A549 (cell line): Measurements from ENCODE around the gene GAREM1. TPM values are rescaled to one million over a fixed set of nuclear protein-coding genes. Genes with fewer than 3 reads are reported as not detected.

Experiments
- ATAC-seq, 2 experiments: fragments of 200-7000 bp in 1 of 2; fragments of >200 bp in 1 of 2; cut with Nextera tagmentation in 1 of 2; cut with Tn5 transposase in 1 of 2; 3 replicates each; pipeline versions ENCODE4 v1.8.0 to v1.9.1; 2018 to 2020; ENCODE audit warnings: mild to moderate bottlenecking in 1 of 2, moderate library complexity in 1 of 2
- CTCF ChIA-PET: fragments of 300-600 bp; sonication (Branson Sonifier 250); formaldehyde crosslinking; extraction: SDS; loops from one replicate; lab custom pipeline; 2021; ENCODE audit warnings: antibody characterized with exemption, inconsistent platforms; lab: Yijun Ruan, JAX
- POLR2A ChIA-PET: fragments of 350-600 bp; formaldehyde crosslinking; extraction: SDS; loops from one replicate; lab custom pipeline; 2021; ENCODE audit warnings: antibody characterized with exemption, inconsistent platforms; lab: Yijun Ruan, JAX
- DNase-seq, 2 experiments: peaks; one replicate each; pipeline versions ENCODE4 v3.0.0 to v3.0.0-alpha.2; 2011 to 2016; ENCODE audit warnings: low read depth in 1 of 2, low spot score in 1 of 2
- FAIRE-seq: peaks from 2 replicates; lab custom pipeline; 2011; peaks lifted over from hg19 to GRCh38; lab: Jason Lieb, UNC
- H3K27ac ChIP-seq, 2 experiments: fragments of >200 bp; sonication (Bioruptor Twin); formaldehyde crosslinking; 3 replicates each; pipeline ENCODE4 v1.5.1; 2016 to 2017
- H3K4me1 ChIP-seq: fragments of >200 bp; sonication (Bioruptor Twin); formaldehyde crosslinking; 3 replicates; pipeline ENCODE4 v1.6.1; 2016
- H3K4me2 ChIP-seq: fragments of >200 bp; sonication (Bioruptor Twin); formaldehyde crosslinking; 3 replicates; pipeline ENCODE4 v1.6.1; 2016
- H3K4me3 ChIP-seq: fragments of >200 bp; sonication (Bioruptor Twin); formaldehyde crosslinking; 3 replicates; pipeline ENCODE4 v1.5.1; 2016
- H3K9me3 ChIP-seq: fragments of >200 bp; sonication (Bioruptor Twin); formaldehyde crosslinking; 3 replicates; pipeline ENCODE4 v1.6.1; 2016
- BHLHE40 ChIP-seq: IDR thresholded peaks from 2 replicates; pipeline ENCODE4 v1.6.1; 2012; ENCODE audit warnings: low read depth, low read length, inconsistent platforms
- CBX2 ChIP-seq: fragments of 200-600 bp; sonication (generic); IDR thresholded peaks from 2 replicates; pipeline ENCODE4 v1.6.1; 2016; ENCODE audit warnings: low read depth, mild to moderate bottlenecking, borderline replicate concordance
- CHD2 ChIP-seq: fragments of 150-350 bp; IDR thresholded peaks from 2 replicates; pipeline ENCODE4 v1.6.1; 2014; ENCODE audit warnings: low read length; ENCODE audit not compliant: partially characterized antibody
- EHMT2 ChIP-seq: fragments of 200-600 bp; sonication (generic); IDR thresholded peaks from 2 replicates; pipeline ENCODE4 v1.6.1; 2016; ENCODE audit warnings: antibody characterized with exemption, low read depth, mild to moderate bottlenecking, moderate library complexity
- FOSL2 ChIP-seq, 2 experiments: fragments of 450-650 bp in 1 of 2; fragments of >200 bp in 1 of 2; sonication (Bioruptor Twin) in 1 of 2; formaldehyde crosslinking; IDR thresholded peaks; 2 replicates each; pipeline versions ENCODE4 v1.5.0 to v1.6.1; 2016 to 2020; ENCODE audit warnings: mild to moderate bottlenecking in 1 of 2, moderate library complexity in 1 of 2
- GATA3 ChIP-seq: IDR thresholded peaks from 2 replicates; pipeline ENCODE4 v1.6.1; 2012; ENCODE audit warnings: borderline replicate concordance
- HOXA7 ChIP-seq: fragments of 250-450 bp; sonication (Bioruptor Pico); IDR thresholded peaks from 2 replicates; pipeline ENCODE4 v1.5.0; 2020; ENCODE audit warnings: mild to moderate bottlenecking, moderate library complexity
- HOXB5 ChIP-seq: fragments of 250-450 bp; sonication (Bioruptor Pico); IDR thresholded peaks from 2 replicates; pipeline ENCODE4 v1.5.0; 2020; ENCODE audit warnings: mild to moderate bottlenecking, moderate library complexity
- KDM1A ChIP-seq: fragments of 200-600 bp; sonication (generic); IDR thresholded peaks from 2 replicates; pipeline ENCODE4 v1.6.1; 2016; ENCODE audit warnings: low read depth, mild to moderate bottlenecking
- KDM5A ChIP-seq: fragments of 200-600 bp; sonication (generic); IDR thresholded peaks from 2 replicates; pipeline ENCODE4 v1.6.1; 2016; ENCODE audit warnings: antibody characterized with exemption, mild to moderate bottlenecking
- MAFK ChIP-seq: fragments of 450-650 bp; IDR thresholded peaks from 2 replicates; pipeline ENCODE4 v1.6.1; 2014; ENCODE audit not compliant: partially characterized antibody
- MAX ChIP-seq: IDR thresholded peaks from 2 replicates; pipeline ENCODE4 v1.6.1; 2012
- MAZ ChIP-seq: fragments of 150-350 bp; IDR thresholded peaks from 2 replicates; pipeline ENCODE4 v1.6.1; 2014; ENCODE audit warnings: antibody characterized with exemption, low read depth, low read length, borderline replicate concordance
- POLR2A ChIP-seq: IDR thresholded peaks from 2 replicates; pipeline ENCODE4 v1.6.1; 2012; ENCODE audit warnings: mild to moderate bottlenecking, low read length
- POLR2AphosphoS2 ChIP-seq: conservative IDR thresholded peaks from 2 replicates; pipeline ENCODE4 v1.6.1; 2012; ENCODE audit warnings: low read length, improper control_type of control experiment, inconsistent platforms
- TP53 ChIP-seq: fragments of 250-450 bp; sonication (Bioruptor Pico); IDR thresholded peaks from 2 replicates; pipeline ENCODE4 v1.5.0; 2021; ENCODE audit warnings: mild to moderate bottlenecking, moderate library complexity
- ZC3H11A ChIP-seq: fragments of 450-650 bp; IDR thresholded peaks from 2 replicates; pipeline ENCODE4 v1.6.1; 2014; ENCODE audit warnings: antibody characterized with exemption, mild to moderate bottlenecking
- ZNF302 ChIP-seq: fragments of 250-450 bp; sonication (Bioruptor Pico); IDR thresholded peaks from 2 replicates; pipeline ENCODE4 v1.9.0; 2021; ENCODE audit warnings: inconsistent platforms, mild to moderate bottlenecking, moderate library complexity
- WGBS: methylation state at CpG from one replicate; pipeline ENCODE4 v1.1.6; 2017; ENCODE audit errors: missing lambda C conversion rate; 5-methylcytosine and 5-hydroxymethylcytosine counted together
- polyA plus RNA-seq, 4 experiments: library from polyadenylated mRNA; depleted of rRNA in 3 of 4; stranded (reverse); fragments of >200 nt; fragmentation: RNase III in 1 of 4; extraction: RNeasy Plus Mini Kit Qiagen cat#74134 plus additional on column Dnase treatment in 1 of 4; gene quantifications; 2 replicates in 3 of 4; 3 replicates in 1 of 4; pipeline ENCODE4 v1.2.3, GENCODE V29; 2011 to 2017
- TF ChIP-seq, protein P1 (sequence below): fragments of 250-450 bp; sonication (Bioruptor Pico); IDR thresholded peaks from 2 replicates; pipeline ENCODE4 v1.5.0; 2020; ENCODE audit warnings: low read depth, mild to moderate bottlenecking, moderate library complexity
- TF ChIP-seq, protein P2 (sequence below): fragments of >200 bp; sonication (Bioruptor Twin); formaldehyde crosslinking; IDR thresholded peaks from 3 replicates; pipeline ENCODE4 v1.5.1; 2016
- TF ChIP-seq, protein P3 (sequence below): IDR thresholded peaks from 2 replicates; pipeline ENCODE4 v1.6.1; 2012; ENCODE audit warnings: low read depth, borderline replicate concordance
- TF ChIP-seq, protein P4 (sequence below): fragments of 450-650 bp; IDR thresholded peaks from 2 replicates; pipeline ENCODE4 v1.6.1; 2014; ENCODE audit warnings: antibody characterized with exemption
- TF ChIP-seq, protein P5 (sequence below): fragments of 250-450 bp; sonication (Bioruptor Pico); IDR thresholded peaks from 2 replicates; pipeline ENCODE4 v1.5.0; 2021; ENCODE audit warnings: mild to moderate bottlenecking, moderate library complexity, borderline replicate concordance

Gene GAREM1
- polyA plus RNA-seq, 2 of the 4 experiments (the other 2 are of a cell fraction) = 1.3 to 5.0 TPM

GRCh38 chr18:32262092-32262491 lies 208.6 kb downstream of the GAREM1 start (continued):
- TF ChIP-seq CBX2 = no peak

- ChIA-PET CTCF (interaction anchor here (3.7 kb wide), 1 partner anchor 11 kb away, joined by 18 read pairs; no protein-coding TSS in a partner anchor), POLR2A (no interaction called here)
- DNase-seq (no peak), FAIRE-seq (no peak), ATAC-seq (peak; percentile 59 to 79; a peak in 4 of 6 replicates)
- no peaks in the 10 kb centered on the region for H3K9me3 ChIP-seq
- no peak overlapping the region for H3K27ac ChIP-seq
- no peak overlapping the region for H3K4me3 ChIP-seq
- no peak overlapping the region for H3K4me2 ChIP-seq
- no peaks in the 10 kb centered on the region for H3K4me1 ChIP-seq
- TF ChIP-seq ZNF302 (no peak), POLR2A (no peak), BHLHE40 (no peak), ZC3H11A (no peak), KDM5A (no peak), HOXA7 (CRISPR knock-in tag) (no peak), POLR2AphosphoS2 (no peak), TP53 (CRISPR knock-in tag) (no peak), MAX (no peak), EHMT2 (no peak), MAZ (no peak)
- TF ChIP-seq, protein P1, sequence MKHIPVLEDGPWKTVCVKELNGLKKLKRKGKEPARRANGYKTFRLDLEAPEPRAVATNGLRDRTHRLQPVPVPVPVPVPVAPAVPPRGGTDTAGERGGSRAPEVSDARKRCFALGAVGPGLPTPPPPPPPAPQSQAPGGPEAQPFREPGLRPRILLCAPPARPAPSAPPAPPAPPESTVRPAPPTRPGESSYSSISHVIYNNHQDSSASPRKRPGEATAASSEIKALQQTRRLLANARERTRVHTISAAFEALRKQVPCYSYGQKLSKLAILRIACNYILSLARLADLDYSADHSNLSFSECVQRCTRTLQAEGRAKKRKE = no peak
- TF ChIP-seq, protein P2, sequence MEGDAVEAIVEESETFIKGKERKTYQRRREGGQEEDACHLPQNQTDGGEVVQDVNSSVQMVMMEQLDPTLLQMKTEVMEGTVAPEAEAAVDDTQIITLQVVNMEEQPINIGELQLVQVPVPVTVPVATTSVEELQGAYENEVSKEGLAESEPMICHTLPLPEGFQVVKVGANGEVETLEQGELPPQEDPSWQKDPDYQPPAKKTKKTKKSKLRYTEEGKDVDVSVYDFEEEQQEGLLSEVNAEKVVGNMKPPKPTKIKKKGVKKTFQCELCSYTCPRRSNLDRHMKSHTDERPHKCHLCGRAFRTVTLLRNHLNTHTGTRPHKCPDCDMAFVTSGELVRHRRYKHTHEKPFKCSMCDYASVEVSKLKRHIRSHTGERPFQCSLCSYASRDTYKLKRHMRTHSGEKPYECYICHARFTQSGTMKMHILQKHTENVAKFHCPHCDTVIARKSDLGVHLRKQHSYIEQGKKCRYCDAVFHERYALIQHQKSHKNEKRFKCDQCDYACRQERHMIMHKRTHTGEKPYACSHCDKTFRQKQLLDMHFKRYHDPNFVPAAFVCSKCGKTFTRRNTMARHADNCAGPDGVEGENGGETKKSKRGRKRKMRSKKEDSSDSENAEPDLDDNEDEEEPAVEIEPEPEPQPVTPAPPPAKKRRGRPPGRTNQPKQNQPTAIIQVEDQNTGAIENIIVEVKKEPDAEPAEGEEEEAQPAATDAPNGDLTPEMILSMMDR = no peak
- TF ChIP-seq, protein P3, sequence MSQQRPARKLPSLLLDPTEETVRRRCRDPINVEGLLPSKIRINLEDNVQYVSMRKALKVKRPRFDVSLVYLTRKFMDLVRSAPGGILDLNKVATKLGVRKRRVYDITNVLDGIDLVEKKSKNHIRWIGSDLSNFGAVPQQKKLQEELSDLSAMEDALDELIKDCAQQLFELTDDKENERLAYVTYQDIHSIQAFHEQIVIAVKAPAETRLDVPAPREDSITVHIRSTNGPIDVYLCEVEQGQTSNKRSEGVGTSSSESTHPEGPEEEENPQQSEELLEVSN = no peak
- TF ChIP-seq, protein P4, sequence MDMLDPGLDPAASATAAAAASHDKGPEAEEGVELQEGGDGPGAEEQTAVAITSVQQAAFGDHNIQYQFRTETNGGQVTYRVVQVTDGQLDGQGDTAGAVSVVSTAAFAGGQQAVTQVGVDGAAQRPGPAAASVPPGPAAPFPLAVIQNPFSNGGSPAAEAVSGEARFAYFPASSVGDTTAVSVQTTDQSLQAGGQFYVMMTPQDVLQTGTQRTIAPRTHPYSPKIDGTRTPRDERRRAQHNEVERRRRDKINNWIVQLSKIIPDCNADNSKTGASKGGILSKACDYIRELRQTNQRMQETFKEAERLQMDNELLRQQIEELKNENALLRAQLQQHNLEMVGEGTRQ = no peak
- 84% methylated on average over 5 of the region's 5 CpGs for WGBS
Measured at GRCh38 chr18:32261003-32261402, 209.7 kb downstream of the GAREM1 start.

DNA sequence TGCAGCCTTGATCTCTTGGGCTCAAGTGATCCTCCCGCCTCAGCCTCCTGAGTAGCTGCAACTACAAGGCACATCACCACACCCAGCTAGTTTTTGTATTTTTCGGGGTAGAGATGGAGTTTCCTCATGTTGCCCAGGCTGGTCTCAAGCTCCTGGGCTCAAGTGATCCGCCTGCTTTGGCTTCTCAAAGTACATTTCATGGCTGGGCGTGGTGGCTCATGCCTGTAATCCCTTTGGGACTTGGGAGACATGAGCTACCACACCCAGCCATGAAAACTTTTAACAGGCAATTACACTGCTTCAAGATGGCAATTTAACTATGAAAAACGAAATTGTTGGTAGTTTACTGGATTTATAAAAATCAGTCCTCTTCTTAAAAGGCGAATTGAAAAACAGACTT lies 211.1 kb downstream of the GAREM1 start:
- Histone ChIP-seq H3K4me3 (no peak overlapping the region), H3K9me3 (no peaks in the 10 kb centered on the region), H3K27ac (no peak overlapping the region), H3K4me2 (no peak overlapping the region), H3K4me1 (no peaks in the 10 kb centered on the region)
- POLR2A ChIA-PET = no interaction called here
- DNase-seq = no peak
- no peak for ATAC-seq
- WGBS = 39% methylated on average over 6 of the region's 6 CpGs
- CTCF ChIA-PET = interaction anchor here (1.4 to 3.7 kb wide), 2 partner anchors 12 to 211 kb away, joined by 4 to 18 read pairs; partner anchors contain the start of gene GAREM1
- FAIRE-seq = no peak
- no peak for TF ChIP-seq CHD2
- TF ChIP-seq MAFK = no peak
- TF ChIP-seq GATA3 = no peak
- no peak for TF ChIP-seq MAX
- TF ChIP-seq KDM1A = no peak
- TF ChIP-seq HOXB5 = no peak
- TF ChIP-seq, protein P2 = no peak
- TF ChIP-seq MAZ = no peak
- TF ChIP-seq, protein P5, sequence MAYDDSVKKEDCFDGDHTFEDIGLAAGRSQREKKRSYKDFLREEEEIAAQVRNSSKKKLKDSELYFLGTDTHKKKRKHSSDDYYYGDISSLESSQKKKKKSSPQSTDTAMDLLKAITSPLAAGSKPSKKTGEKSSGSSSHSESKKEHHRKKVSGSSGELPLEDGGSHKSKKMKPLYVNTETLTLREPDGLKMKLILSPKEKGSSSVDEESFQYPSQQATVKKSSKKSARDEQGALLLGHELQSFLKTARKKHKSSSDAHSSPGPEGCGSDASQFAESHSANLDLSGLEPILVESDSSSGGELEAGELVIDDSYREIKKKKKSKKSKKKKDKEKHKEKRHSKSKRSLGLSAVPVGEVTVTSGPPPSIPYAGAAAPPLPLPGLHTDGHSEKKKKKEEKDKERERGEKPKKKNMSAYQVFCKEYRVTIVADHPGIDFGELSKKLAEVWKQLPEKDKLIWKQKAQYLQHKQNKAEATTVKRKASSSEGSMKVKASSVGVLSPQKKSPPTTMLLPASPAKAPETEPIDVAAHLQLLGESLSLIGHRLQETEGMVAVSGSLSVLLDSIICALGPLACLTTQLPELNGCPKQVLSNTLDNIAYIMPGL (CRISPR knock-in tag) = no peak
- no peak for TF ChIP-seq FOSL2 (IDR thresholded peaks at IDR 0.05)
- TF ChIP-seq FOSL2 (CRISPR knock-in tag; IDR thresholded peaks at IDR 0.05) = no peak
- TF ChIP-seq HOXA7 (CRISPR knock-in tag) = no peak
